Skeletal muscle tissue (tissue), 4 donors: ENCODE measurements around the gene FHIT. TPM values are rescaled to one million over a fixed set of nuclear protein-coding genes. Genes with fewer than 3 reads are reported as not detected.

Source experiments
- H3K27ac ChIP-seq: one replicate; pipeline ENCODE4 v1.7.0; 2013; ENCODE audit warnings: mild to moderate bottlenecking, low read depth, low read length, inconsistent platforms
- H3K27me3 ChIP-seq, 3 donors: one replicate each; pipeline ENCODE4 v1.7.0; 2013; ENCODE audit warnings: low read length in 3 of 3; ENCODE audit not compliant: control insufficient read depth in 3 of 3, insufficient read depth in 3 of 3
- H3K36me3 ChIP-seq, 3 donors: one replicate each; pipeline ENCODE4 v1.7.0; 2013; ENCODE audit warnings: low read length in 3 of 3; ENCODE audit not compliant: control insufficient read depth in 3 of 3, insufficient read depth in 3 of 3
- H3K4me1 ChIP-seq, 3 donors: one replicate each; pipeline ENCODE4 v1.7.0; 2013; ENCODE audit warnings: low read length in 3 of 3, mild to moderate bottlenecking in 3 of 3; ENCODE audit not compliant: control insufficient read depth in 3 of 3, insufficient read depth in 3 of 3
- H3K4me3 ChIP-seq, 3 donors: one replicate each; pipeline ENCODE4 v1.7.0; 2013; ENCODE audit warnings: low read length in 3 of 3
- H3K9ac ChIP-seq, 3 donors: one replicate each; pipeline ENCODE4 v1.7.0; 2013; ENCODE audit warnings: low read length in 3 of 3, mild to moderate bottlenecking in 3 of 3, moderate library complexity in 2 of 3, low read depth in 1 of 3
- H3K9me3 ChIP-seq, 3 donors: one replicate each; pipeline ENCODE4 v1.7.0; 2013; ENCODE audit warnings: low read length in 3 of 3; ENCODE audit not compliant: control insufficient read depth in 3 of 3
- total RNA-seq: library from RNA; depleted of rRNA; stranded (reverse); fragments of >200 nt; gene quantifications from one replicate; pipeline ENCODE4 v1.2.3, GENCODE V29; 2014
- donor health status: Osteomylitis.

FHIT gene
- total RNA-seq, 1 donor from 2014 or later: 4.2 TPM

- Histone ChIP-seq H3K9ac (no peak overlapping the region), H3K4me3 (no peak overlapping the region), H3K27ac (no peak overlapping the region), H3K27me3 (no peaks in the 10 kb centered on the region), H3K4me1 (no peaks in the 10 kb centered on the region), H3K9me3 (no peaks in the 10 kb centered on the region), H3K36me3 (no peaks in the 10 kb centered on the region)
Observed at GRCh38 chr3:59751606-59752005, 1499.6 kb downstream of the FHIT start.

DNA sequence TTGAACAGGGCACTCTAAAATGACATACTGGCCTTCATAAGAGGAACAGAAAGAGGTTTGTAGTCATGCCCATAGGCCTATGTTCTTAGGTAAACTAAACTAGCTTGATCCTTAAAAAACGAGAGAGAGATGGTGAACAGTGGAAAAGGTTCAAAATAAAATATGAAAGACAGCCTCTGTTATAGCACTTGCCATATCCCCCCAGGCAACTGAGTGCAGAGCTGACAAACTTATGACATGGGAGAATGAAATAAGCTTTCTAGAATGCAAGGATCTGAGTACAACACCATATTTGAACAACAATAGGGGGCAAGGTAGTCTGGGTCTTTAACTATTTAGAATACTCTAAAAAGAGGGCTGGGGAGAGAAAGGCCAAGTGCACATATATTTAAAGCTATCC lies 1500.9 kb downstream of the FHIT start:
- no peaks in the 10 kb centered on the region for H3K36me3 ChIP-seq
- no peak overlapping the region for H3K9ac ChIP-seq
- no peaks in the 10 kb centered on the region for H3K4me1 ChIP-seq
- H3K4me3 ChIP-seq: no peak overlapping the region
- no peaks in the 10 kb centered on the region for H3K27me3 ChIP-seq
- H3K9me3 ChIP-seq: no peaks in the 10 kb centered on the region
- H3K27ac ChIP-seq: no peak overlapping the region

DNA sequence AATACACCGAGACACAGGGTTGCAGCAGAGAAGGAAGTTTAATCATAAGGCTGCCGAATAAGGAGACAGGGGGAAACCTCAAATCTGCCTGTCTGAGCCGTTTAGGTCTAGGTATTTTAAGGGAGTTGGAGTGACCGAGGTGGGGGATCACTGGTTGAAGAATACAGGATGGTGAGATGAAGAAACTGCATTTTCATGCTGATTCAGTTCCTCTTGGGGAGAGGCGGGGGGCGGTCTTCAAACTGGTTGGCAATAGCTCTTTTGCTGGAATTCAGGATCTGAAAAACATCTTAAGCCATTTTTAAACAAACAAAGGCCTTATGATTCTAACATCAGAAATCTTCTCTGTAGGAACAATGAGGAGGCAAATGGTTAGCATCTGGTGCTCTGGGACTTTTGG lies 1502.0 kb downstream of the FHIT start:
- Histone ChIP-seq H3K4me1 (no peaks in the 10 kb centered on the region), H3K9me3 (no peaks in the 10 kb centered on the region), H3K27me3 (no peaks in the 10 kb centered on the region), H3K9ac (no peak overlapping the region), H3K4me3 (no peak overlapping the region), H3K27ac (no peak overlapping the region), H3K36me3 (no peaks in the 10 kb centered on the region)

DNA sequence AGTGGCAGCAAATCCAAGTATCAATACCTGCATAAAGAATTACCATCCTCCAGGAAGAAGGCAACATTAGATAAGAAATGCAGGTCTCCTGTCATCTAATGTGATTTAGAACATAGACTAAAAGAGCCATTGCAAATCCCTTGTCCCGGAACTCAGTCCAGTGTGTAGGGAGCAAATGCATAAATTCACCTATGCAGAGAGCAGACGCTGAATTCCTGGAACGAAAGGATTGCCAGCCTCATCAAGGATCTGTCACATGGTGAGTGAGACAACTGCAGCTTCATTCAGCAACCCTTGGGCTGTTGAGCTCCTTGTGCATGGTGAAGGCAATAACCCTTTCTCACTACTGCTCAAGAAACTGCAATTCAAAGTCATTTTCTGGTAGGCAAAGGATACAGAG lies 1504.7 kb downstream of the FHIT start:
- no peaks in the 10 kb centered on the region for H3K27me3 ChIP-seq
- no peak overlapping the region for H3K4me3 ChIP-seq
- H3K9ac ChIP-seq: no peak overlapping the region
- no peak overlapping the region for H3K27ac ChIP-seq
- H3K4me1 ChIP-seq: no peaks in the 10 kb centered on the region
- no peaks in the 10 kb centered on the region for H3K9me3 ChIP-seq
- no peaks in the 10 kb centered on the region for H3K36me3 ChIP-seq

- Histone ChIP-seq H3K36me3 (no peaks in the 10 kb centered on the region), H3K27ac (no peak overlapping the region)
Observed at GRCh38 chr3:59737241-59737640, 1514.0 kb downstream of the FHIT start.

DNA sequence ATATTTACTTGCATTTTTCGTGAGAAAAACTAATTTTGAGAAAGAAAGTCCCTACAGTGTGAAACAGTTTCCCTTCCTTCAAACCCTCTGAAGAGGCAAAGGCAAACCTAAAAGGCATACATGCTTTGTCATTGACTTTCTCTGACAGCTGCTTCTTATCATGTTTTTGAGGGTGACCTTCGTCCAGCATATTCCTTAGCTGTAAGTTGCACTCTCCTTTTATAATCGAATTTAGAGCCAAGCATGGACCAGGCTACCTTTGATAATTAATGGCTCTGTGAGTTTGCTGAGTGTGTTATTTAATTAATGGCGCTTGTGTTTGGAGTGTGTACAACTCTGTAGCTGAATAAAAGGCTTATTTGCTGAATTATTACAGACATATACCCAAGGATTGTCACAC lies 1517.2 kb downstream of the FHIT start:
- no peak overlapping the region for H3K9ac ChIP-seq

More at GRCh38 chr3:59737241-59737640, 1514.0 kb downstream of the FHIT start:
- no peaks in the 10 kb centered on the region for H3K27me3 ChIP-seq
- H3K9me3 ChIP-seq: no peaks in the 10 kb centered on the region
- no peak overlapping the region for H3K4me3 ChIP-seq
- no peaks in the 10 kb centered on the region for H3K4me1 ChIP-seq
- H3K9ac ChIP-seq: no peak overlapping the region

GRCh38 chr3:59733041-59733809 lies 1518.0 kb downstream of the FHIT start:
- Histone ChIP-seq H3K36me3 (no peaks in the 10 kb centered on the region), H3K4me3 (no peak overlapping the region), H3K27ac (no peak overlapping the region), H3K9ac (no peak overlapping the region), H3K9me3 (no peaks in the 10 kb centered on the region), H3K27me3 (no peaks in the 10 kb centered on the region), H3K4me1 (no peaks in the 10 kb centered on the region)

More for the DNA sequence above, 1517.2 kb downstream of the FHIT start:
- no peaks in the 10 kb centered on the region for H3K27me3 ChIP-seq
- H3K4me1 ChIP-seq: no peaks in the 10 kb centered on the region
- H3K9me3 ChIP-seq: no peaks in the 10 kb centered on the region
- H3K36me3 ChIP-seq: no peaks in the 10 kb centered on the region
- H3K27ac ChIP-seq: no peak overlapping the region
- H3K4me3 ChIP-seq: no peak overlapping the region

- Histone ChIP-seq H3K27me3 (no peaks in the 10 kb centered on the region), H3K27ac (no peak overlapping the region), H3K36me3 (no peaks in the 10 kb centered on the region), H3K4me3 (no peak overlapping the region), H3K9ac (no peak overlapping the region), H3K9me3 (no peaks in the 10 kb centered on the region), H3K4me1 (no peaks in the 10 kb centered on the region)
Observed at GRCh38 chr3:59731943-59732342, 1519.3 kb downstream of the FHIT start.

GRCh38 chr3:59730591-59730990 lies 1520.7 kb downstream of the FHIT start:
- Histone ChIP-seq H3K9ac (no peak overlapping the region), H3K4me1 (no peaks in the 10 kb centered on the region), H3K27me3 (no peaks in the 10 kb centered on the region), H3K9me3 (no peaks in the 10 kb centered on the region), H3K27ac (no peak overlapping the region), H3K36me3 (no peaks in the 10 kb centered on the region), H3K4me3 (no peak overlapping the region)

DNA sequence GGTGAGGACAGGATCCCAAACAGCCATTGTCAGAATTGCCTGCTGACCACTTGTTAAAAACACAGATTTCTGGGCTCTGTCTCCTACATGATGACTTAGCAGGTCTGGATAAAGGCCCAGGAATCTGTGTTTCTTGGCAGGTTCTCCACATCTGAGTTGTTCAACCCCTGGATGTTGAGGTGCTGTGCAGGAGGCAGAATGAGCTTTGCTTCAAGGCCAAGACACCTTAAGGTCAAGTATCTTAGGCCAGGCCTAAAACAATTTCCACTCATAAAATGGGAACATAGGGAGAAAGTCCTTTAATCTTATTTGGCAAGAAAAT lies 1522.7 kb downstream of the FHIT start:
- H3K27ac ChIP-seq: no peak overlapping the region
- H3K9ac ChIP-seq: no peak overlapping the region
- H3K36me3 ChIP-seq: no peaks in the 10 kb centered on the region
- H3K27me3 ChIP-seq: no peaks in the 10 kb centered on the region
- no peaks in the 10 kb centered on the region for H3K4me1 ChIP-seq
- H3K9me3 ChIP-seq: no peaks in the 10 kb centered on the region
- H3K4me3 ChIP-seq: no peak overlapping the region
